ENCODE data around the gene ZNF358.

DNA sequence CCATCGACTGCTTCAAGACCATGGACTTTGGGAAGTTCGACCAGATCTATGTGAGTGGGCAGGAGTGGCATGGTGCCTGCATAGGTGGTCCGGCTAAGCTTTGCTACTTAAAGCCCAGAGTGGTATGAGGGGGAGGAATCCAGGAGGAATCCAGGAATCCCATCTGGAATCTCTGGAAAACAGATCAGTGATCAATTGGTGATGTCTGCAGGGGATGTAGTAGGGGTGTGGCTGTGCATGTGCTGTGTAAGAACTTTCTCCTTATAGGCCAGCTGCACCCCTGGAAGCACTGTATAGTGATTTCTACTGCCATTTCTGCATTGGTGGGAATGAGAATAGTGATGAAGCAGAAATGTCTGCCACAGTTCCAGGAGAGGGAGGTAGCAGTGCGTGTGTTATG, 43.2 kb downstream of the ZNF358 start:
- TF ChIP-seq, protein P1, sequence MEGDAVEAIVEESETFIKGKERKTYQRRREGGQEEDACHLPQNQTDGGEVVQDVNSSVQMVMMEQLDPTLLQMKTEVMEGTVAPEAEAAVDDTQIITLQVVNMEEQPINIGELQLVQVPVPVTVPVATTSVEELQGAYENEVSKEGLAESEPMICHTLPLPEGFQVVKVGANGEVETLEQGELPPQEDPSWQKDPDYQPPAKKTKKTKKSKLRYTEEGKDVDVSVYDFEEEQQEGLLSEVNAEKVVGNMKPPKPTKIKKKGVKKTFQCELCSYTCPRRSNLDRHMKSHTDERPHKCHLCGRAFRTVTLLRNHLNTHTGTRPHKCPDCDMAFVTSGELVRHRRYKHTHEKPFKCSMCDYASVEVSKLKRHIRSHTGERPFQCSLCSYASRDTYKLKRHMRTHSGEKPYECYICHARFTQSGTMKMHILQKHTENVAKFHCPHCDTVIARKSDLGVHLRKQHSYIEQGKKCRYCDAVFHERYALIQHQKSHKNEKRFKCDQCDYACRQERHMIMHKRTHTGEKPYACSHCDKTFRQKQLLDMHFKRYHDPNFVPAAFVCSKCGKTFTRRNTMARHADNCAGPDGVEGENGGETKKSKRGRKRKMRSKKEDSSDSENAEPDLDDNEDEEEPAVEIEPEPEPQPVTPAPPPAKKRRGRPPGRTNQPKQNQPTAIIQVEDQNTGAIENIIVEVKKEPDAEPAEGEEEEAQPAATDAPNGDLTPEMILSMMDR (IDR thresholded peaks at IDR 0.05): no peak
- TF ChIP-seq EP300 (IDR thresholded peaks at IDR 0.05): no peak
- no peak for TF ChIP-seq POLR2A (IDR thresholded peaks at IDR 0.05; ENCODE audit: low read depth)

Measured in esophagus muscularis mucosa (tissue), 4 donors.